GM23248 (cell line): ENCODE measurements around the gene LMX1B.

Source experiments
- EZH2 ChIP-seq: fragments of 200-600 bp; sonication (generic); IDR thresholded peaks from 2 replicates; pipeline ENCODE4 v1.6.1; 2018; ENCODE audit warnings: antibody characterized with exemption, mild to moderate bottlenecking; ENCODE audit not compliant: insufficient read depth, poor library complexity, severe bottlenecking
- EZH2phosphoT487 ChIP-seq: fragments of 200-600 bp; sonication (generic); IDR thresholded peaks from 2 replicates; pipeline ENCODE4 v1.6.1; 2018; ENCODE audit warnings: antibody characterized with exemption, moderate library complexity, mild to moderate bottlenecking, low read depth; ENCODE audit not compliant: insufficient read depth

DNA sequence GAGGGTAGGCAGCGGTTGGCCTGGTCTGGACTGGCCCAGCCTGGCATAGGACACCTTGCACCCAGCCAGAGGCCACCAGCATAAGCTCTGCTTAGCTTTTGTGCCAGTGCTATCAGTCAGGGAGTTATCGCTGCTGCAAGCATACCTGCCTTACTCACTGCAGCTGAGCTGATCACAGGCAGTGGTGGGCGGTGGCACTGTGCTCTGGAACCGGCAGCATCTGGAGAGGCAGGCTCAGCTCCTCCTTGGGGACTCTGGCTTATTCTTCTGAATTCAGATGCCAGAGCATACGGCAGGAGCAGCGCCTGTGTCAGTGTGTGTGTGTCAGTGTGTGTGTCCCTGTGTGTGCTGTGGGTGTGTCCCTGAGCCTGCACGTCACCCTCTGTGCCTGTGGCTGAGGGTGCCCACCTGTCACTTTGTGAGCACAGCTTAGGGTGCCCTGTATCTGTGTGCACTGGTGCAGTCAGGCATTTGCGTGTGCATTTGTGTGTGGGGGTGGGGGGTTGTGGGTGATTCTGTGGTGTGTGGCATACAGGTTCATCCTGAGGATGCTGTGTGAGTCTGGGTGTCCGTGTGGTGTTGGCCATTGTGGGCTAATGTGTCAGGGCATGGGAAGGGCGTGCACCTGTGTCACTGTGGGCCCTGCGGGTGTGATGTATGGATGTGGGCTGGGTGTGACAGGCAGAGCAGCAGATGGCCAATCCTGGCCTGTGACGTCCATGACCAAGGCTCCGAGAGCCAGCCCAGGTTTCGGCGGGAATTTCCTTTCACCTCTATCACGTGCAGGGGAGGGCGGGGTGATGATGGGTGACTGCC lies 23.5 kb downstream of the LMX1B start:
- TF ChIP-seq EZH2phosphoT487 (no peak), EZH2 (no peak)
